ENCODE results near the gene ALAS1.

The ALAS1 gene

GRCh38 chr3:52197842-52198625 is at the start of gene ALAS1:
ALAS1 (plus strand) TSS chr3:52198160; CDS start chr3:52199242, 1,082 bp downstream.
- ChIA-PET POLR2A (interaction anchor here (1.0 kb wide), 1 partner anchor 43 kb away, joined by 3 read pairs; the partner anchor contains the start of gene POC1A), CTCF (interaction anchor here (0.6 to 0.8 kb wide), 3 partner anchors 23 to 103 kb away, joined by 3 to 6 read pairs (median 3); no protein-coding TSS in a partner anchor)
- peaks cover 18 to 40% of the 10 kb centered on the region in 2 experiments; a peak in 2 of 3 replicates for H3K36me3 ChIP-seq (ENCODE audit: control insufficient read depth in 2 of 2, insufficient read depth in 1 of 2, low read length in 2 of 2)
- H3K4me1 ChIP-seq (ENCODE audit: control insufficient read depth, insufficient read depth, low read length): no peaks in the 10 kb centered on the region
- H3K9me3 ChIP-seq (ENCODE audit: control insufficient read depth, insufficient read depth, low read depth, low read length): no peaks in the 10 kb centered on the region
- peak within 1 kb of the TSS; percentile 88 for H3K4me3 ChIP-seq (ENCODE audit: low read depth, low read length)
- H3K27ac ChIP-seq (ENCODE audit: extremely low read depth, low read depth, low read length): peak within 1 kb of the TSS; percentile 80; the same call in 1 of the 2 replicates
- no peak for TF ChIP-seq ZNF777 (tag by site-specific recombination; IDR thresholded peaks at IDR 0.05; ENCODE audit: borderline replicate concordance)
- TF ChIP-seq CTCF (tag by site-specific recombination; IDR thresholded peaks at IDR 0.05): peak; percentile 47; the same call in 1 of the 2 replicates
- no peak for TF ChIP-seq PRDM10 (tag by site-specific recombination; IDR thresholded peaks at IDR 0.05)
- TF ChIP-seq PATZ1 (tag by site-specific recombination; IDR thresholded peaks at IDR 0.05): peak; percentile 63
- TF ChIP-seq ZNF558 (tag by site-specific recombination; IDR thresholded peaks at IDR 0.05): no peak
- no peak for TF ChIP-seq ZNF266 (tag by site-specific recombination; IDR thresholded peaks at IDR 0.05; ENCODE audit: low read depth)
- TF ChIP-seq ZNF335 (tag by site-specific recombination; conservative IDR thresholded peaks at IDR 0.05): peak; percentile 75
- no peak for TF ChIP-seq IKZF3 (tag by site-specific recombination; IDR thresholded peaks at IDR 0.05)
- TF ChIP-seq SP2 (tag by site-specific recombination; IDR thresholded peaks at IDR 0.05): peak; percentile 48
- 0 out of 2 replicates have a peak, but pooled peaks have one; percentile 15 for TF ChIP-seq SP7 (tag by site-specific recombination; IDR thresholded peaks at IDR 0.05)
- no peak for TF ChIP-seq MYNN (tag by site-specific recombination; IDR thresholded peaks at IDR 0.05; ENCODE audit: borderline replicate concordance)
- TF ChIP-seq ZNF37A (tag by site-specific recombination; IDR thresholded peaks at IDR 0.05): no peak
- TF ChIP-seq INSM2 (tag by site-specific recombination; IDR thresholded peaks at IDR 0.05): no peak
- 0 out of 2 replicates have a peak, but pooled peaks have one; percentile 33 for TF ChIP-seq ZNF600 (tag by site-specific recombination; IDR thresholded peaks at IDR 0.05)
- TF ChIP-seq ZBTB20 (tag by site-specific recombination; IDR thresholded peaks at IDR 0.05): peak; percentile 16; the same call in 1 of the 2 replicates
- no peak for TF ChIP-seq ZFP69B (tag by site-specific recombination; IDR thresholded peaks at IDR 0.05)
- TF ChIP-seq KLF9 (tag by site-specific recombination; IDR thresholded peaks at IDR 0.05; ENCODE audit: low read depth): peak; percentile 76
- TF ChIP-seq ZFHX2 (tag by site-specific recombination; conservative IDR thresholded peaks at IDR 0.05): peak; percentile 62
- TF ChIP-seq ZEB2 (tag by site-specific recombination; IDR thresholded peaks at IDR 0.05): 0 out of 2 replicates have a peak, but pooled peaks have one; percentile 15
- peak; percentile 26 for TF ChIP-seq ZBTB26 (tag by site-specific recombination; optimal IDR thresholded peaks at IDR 0.05)
- peak; percentile 40; the same call in 1 of the 2 replicates for TF ChIP-seq ZNF2 (tag by site-specific recombination; IDR thresholded peaks at IDR 0.05)
- peak; percentile 23; the same call in 1 of the 2 replicates for TF ChIP-seq HIC1 (tag by site-specific recombination; IDR thresholded peaks at IDR 0.05)
- TF ChIP-seq ZXDB (tag by site-specific recombination; IDR thresholded peaks at IDR 0.05): peak; percentile 99
- peak; percentile 53 for TF ChIP-seq ZBTB17 (tag by site-specific recombination; IDR thresholded peaks at IDR 0.05)
